Measurements from ENCODE around the gene NTN3.
"Not testable (repeated sequence)": the region's sequence is repeated elsewhere in the genome, so short reads cannot be mapped to it uniquely, and the experiment has no call there.

NTN3 gene

DNA sequence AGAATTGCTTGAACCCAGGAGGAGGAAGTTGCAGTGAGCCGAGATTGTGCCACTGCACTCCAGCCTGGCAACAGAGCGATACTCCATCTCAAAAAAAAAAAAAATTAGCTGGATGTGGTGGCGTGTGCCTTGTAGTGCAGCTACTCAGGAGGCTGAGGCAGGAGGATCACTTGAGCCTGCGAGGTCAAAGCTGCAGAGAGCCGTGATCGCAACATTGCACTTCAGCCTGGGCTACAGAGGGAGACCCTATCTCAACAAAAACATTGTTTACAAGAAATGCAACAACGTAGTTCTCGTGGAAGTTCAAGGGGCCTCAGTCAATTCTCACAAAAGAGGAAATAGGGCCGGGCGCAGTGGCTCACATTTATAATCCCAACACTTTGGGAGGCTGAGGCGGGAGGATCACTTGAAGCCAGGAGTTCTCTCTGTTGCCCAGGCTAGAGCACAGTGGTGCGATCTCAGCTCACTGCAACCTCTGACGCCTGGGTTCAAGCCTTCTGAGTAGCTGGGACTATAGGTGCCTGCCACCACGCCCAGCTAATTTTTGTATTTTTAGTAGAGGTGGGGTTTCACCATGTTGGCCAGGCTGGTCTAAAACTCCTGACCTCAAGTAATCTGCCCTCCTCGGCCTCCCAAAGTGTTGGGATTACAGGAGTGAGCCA lies 29.8 kb upstream of the NTN3 start:
- DNase-seq (ENCODE audit: low read depth) = not testable (repeated sequence)

- no peak for DNase-seq (ENCODE audit: low read depth)
Observed at GRCh38 chr16:2443555-2443954, 27.5 kb upstream of the NTN3 start.

- DNase-seq (ENCODE audit: low read depth) = no peak
Observed at GRCh38 chr16:2447920-2448583, 23.0 kb upstream of the NTN3 start.

DNA sequence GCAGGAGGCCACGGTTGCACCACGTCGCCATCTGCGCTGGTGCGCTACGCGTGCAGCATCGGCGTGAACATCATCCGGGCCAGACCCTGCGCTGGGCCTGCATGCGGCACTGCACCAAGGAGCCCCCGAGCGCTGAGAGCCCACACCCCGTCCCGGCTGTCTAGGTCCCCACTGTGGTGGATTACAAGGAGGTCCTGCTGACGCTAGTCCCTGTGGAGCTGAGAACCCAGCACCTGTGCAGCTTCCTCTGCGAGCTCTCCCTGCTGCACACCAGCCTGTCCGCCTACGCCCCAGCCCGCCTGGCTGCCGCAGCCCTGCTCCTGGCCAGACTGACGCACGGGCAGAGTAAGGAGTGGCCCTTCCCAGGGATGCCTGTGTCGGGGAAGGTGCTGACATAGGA lies 22.0 kb upstream of the NTN3 start:
- no peak for DNase-seq (ENCODE audit: low read depth)

DNA sequence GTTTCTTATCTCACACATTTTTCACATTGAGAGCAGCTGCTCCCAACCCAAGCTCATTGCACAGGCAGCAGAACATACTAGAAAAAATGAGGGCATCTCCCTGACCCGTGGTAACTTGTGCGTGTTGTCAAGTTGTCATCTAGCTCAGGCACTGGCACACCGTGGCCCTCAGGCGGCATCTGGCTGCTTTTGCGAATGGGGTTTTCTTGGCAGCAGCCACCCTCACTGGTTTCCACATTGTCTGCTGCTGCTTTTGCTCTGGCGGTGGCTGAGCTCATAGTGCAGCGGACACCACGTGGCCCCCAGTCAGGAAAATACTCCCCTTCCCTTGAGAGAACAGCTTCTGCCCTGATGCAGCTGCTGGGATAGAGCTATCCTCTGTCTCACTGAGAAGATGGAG lies 20.6 kb upstream of the NTN3 start:
- no peak for DNase-seq (ENCODE audit: low read depth)

GRCh38 chr16:2450975-2451381 lies 20.1 kb upstream of the NTN3 start:
- DNase-seq (ENCODE audit: low read depth) = no peak

DNA sequence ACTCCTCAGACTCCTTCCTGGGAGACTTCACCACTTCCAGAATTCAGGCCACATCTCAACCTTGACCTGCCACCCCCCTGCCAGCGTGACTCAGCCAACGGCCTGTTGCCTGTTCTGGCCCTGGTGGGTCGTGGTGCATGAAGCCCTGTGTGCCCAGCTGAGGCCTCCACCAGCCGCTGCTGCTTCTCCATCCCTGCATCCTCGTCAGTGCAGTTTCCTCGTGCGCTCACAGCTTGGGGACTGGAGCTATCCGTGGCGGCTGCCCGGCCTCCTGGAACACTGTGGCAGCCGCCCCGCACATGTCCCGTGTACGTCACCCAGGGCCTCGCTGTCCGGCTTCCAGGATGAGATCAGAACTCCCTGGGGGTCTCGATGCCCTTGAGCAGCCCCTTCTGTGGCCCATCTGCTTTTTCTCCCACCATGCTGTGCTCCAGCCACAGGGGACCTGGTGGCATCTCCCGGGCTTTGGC lies 19.2 kb upstream of the NTN3 start:
- no peak for DNase-seq (ENCODE audit: low read depth)

GRCh38 chr16:2452650-2453049 lies 18.4 kb upstream of the NTN3 start:
- no peak for DNase-seq (ENCODE audit: low read depth)

- DNase-seq (ENCODE audit: low read depth) = no peak
Observed at GRCh38 chr16:2455081-2455845, 15.8 kb upstream of the NTN3 start.

- DNase-seq (ENCODE audit: low read depth) = no peak
Observed at GRCh38 chr16:2456551-2457153, 14.4 kb upstream of the NTN3 start.

DNA sequence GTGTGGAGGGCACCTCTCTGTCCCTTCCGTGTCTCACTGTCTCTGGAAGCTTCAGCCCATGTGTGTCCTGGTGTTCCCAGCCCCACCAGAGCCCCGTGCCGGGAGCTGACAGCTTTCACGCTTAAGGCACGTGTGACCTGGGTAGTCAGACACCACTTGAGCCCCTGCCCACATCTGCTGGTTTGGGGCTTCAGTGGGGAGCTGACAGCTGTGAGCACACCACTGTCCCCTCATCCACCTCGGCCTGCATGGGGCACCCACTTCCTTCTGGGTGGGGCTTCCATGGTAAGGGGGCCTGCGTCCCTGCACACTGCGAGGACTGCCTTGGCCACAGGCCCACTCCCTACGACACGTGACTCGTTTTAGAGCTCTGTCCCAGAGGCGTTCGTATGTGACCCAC lies 13.8 kb upstream of the NTN3 start:
- DNase-seq (ENCODE audit: low read depth) = no peak

DNA sequence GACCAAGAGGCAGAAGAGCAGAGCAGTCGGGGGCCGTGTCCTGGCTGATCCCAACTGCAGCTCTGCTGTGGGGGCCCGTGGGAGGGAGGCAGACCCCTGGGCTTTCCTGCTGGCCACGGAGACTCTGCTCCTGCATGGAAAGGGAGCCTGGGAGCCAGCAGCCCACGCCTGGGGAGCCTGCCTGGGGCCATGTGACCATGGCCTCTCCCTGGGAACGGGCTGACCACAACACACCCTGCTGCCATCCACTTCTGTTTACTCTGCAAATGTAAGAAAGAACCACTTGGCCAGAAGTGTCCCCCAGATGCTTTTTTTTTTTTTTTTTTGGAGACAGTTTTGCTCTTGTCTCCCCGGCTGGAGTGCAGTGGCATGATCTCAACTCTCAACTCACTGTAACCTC lies 13.2 kb upstream of the NTN3 start:
- DNase-seq (ENCODE audit: low read depth) = no peak

- DNase-seq (ENCODE audit: low read depth) = no peak
Observed at GRCh38 chr16:2458887-2459646, 12.0 kb upstream of the NTN3 start.

DNA sequence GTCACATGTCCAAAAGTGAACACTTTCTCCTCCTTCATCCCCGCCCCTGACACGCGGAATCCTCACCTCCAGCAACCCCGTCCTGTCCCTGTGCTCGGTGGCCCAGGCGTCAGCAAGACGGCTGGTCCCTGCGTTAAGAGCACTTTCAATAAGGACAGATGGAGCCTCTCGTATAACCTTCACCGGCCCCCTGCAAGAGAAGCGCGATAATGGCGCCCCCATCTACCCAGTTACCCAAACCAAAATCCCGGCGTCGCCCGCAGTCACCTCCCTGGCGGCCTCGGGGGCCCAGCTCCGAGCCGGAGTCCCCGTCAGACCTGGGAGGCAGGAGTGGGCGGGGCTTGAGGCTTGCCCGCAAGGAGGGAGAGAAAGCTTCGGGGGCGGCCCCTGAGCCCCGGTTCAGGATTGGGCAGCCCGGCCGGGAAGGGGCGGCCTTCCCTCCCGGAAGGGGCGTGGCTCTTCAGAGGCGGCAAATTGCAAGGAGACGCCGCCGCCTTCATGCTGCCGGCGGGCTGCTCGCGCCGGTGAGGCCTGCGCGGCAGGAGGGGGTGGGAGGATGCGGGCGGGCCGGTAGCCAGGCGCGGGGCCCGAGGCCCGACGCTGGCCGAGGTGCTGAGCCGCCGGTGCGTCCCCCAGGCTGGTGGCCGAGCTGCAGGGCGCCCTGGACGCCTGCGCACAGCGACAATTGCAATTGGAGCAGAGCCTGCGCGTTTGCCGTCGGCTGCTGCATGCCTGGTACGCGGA lies 11.3 kb upstream of the NTN3 start, which contains the start of gene TEDC2:
TEDC2 (plus strand) TSS at position 463 of the 744 bp plus-strand sequence; CDS start at position 499, 36 bp downstream.
- DNase-seq (ENCODE audit: low read depth) = peak; percentile 60

GRCh38 chr16:2460391-2460713 lies 10.7 kb upstream of the NTN3 start:
- DNase-seq (ENCODE audit: low read depth) = no peak

GRCh38 chr16:2460916-2461315 lies 10.2 kb upstream of the NTN3 start:
- DNase-seq (ENCODE audit: low read depth) = no peak

DNA sequence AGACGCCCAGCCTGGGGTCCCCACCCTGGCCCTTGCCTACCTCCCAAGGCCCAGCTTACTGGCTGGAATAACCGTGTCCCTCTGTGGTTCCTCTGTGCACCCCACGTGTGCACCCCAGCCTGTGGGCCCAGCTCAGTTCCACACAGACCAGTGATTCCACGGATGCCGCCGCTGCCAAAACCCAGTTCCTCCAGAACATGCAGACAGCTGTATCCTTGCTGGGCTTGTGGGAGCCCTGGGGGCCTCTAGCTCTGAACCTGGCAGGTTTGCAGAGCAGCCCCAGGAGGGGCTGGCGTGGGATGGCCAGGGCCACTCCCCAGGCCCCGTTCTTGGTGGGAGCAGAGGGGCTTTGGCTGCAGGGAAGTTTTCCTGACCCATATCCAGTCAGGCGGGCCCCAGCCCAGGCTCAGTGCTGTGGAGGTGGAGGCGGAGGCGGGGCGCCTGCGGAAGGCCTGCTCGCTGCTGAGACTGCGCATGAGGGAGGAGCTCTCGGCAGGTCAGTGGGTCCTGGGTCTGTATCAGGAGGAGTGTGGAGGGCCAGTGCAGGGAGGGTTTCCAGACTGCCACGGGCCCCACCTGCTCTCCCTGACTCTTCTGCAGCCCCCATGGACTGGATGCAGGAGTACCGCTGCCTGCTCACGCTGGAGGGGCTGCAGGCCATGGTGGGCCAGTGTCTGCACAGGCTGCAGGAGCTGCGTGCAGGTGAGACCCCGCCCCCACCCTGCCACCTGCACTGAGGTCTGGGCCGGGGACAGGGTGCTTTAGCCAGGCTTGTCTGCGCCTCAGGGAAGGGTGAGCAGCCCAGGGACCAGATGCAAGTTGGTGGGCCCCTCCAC lies 8.8 kb upstream of the NTN3 start:
- DNase-seq (ENCODE audit: low read depth) = no peak

DNA sequence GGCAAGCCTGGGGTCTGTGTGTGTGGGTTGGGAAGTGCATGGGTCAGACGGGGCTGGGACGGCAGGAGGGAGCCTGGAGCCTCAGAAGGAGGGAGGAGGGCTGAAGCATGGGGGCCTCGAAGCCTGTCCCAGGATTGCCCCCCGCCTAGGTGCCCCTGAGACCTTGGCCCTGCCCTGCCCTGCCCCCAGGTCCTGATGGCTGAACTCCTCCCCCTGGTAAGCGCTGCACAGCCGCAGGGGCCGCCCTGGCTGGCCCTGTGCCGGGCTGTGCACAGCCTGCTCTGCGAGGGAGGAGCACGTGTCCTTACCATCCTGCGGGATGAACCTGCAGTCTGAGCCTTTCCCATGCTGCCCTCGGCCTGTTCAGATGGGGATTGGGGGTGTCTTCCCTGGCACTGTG lies 6.8 kb upstream of the NTN3 start:
- no peak for DNase-seq (ENCODE audit: low read depth)

- DNase-seq (ENCODE audit: low read depth) = no peak
Observed at GRCh38 chr16:2465653-2466415, 5.3 kb upstream of the NTN3 start.
